ENCODE measurements around the gene OR2J1.
"Not testable (repeated sequence)": the region's sequence is repeated elsewhere in the genome, so short reads cannot be mapped to it uniquely, and the experiment has no call there.

OR2J1 gene

DNA sequence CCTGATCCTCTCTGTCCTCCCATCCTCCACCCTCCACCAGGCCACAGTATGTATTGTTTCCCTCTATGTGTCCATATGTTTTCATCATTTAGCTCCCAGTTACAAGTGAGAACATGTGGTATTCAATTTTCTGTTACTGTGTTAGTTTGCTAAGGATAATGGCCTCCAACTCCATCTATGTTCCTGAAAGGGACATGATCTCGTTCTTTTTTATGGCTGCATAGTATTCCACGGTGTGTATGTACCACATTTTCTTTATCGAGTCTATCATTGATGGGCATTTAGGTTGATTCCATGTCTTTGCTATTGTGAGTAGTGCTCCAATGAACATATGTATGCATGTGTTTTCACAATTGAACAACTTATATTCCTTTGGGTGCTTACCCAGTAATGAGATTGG, 50.2 kb downstream of the OR2J1 start:
- not testable (repeated sequence) for H3K4me3 ChIP-seq (ENCODE audit: low read length in 2 of 2); H3K4ac ChIP-seq (ENCODE audit: low read length); H2BK15ac ChIP-seq (ENCODE audit: low read length); H3K9ac ChIP-seq (ENCODE audit: low read depth, low read length, poor library complexity); H2BK120ac ChIP-seq (ENCODE audit: low read depth, low read length); H3K4me2 ChIP-seq (ENCODE audit: insufficient read depth, low read length, poor library complexity, severe bottlenecking); H3K36me3 ChIP-seq (replicated peaks in 1 of 2; ENCODE audit: control insufficient read depth in 2 of 2, insufficient read depth in 2 of 2, low read length in 2 of 2); H4K8ac ChIP-seq (ENCODE audit: low read depth, low read length); H3K23ac ChIP-seq (ENCODE audit: low read depth, low read length, poor library complexity); H3K14ac ChIP-seq (ENCODE audit: low read length); H3K9me3 ChIP-seq (replicated peaks in 1 of 2; ENCODE audit: control insufficient read depth in 2 of 2, insufficient read depth in 1 of 2, low read depth in 1 of 2, low read length in 2 of 2); H2AFZ ChIP-seq (ENCODE audit: low read length); H2BK12ac ChIP-seq (ENCODE audit: low read length); H3K27me3 ChIP-seq (ENCODE audit: control insufficient read depth in 3 of 3, insufficient read depth in 3 of 3, low read depth in 1 of 3, low read length in 3 of 3); H2AK5ac ChIP-seq (ENCODE audit: low read depth, low read length); H3K18ac ChIP-seq (ENCODE audit: low read length); H3K79me1 ChIP-seq (ENCODE audit: low read depth, low read length); H2BK5ac ChIP-seq (ENCODE audit: low read length); H3K4me1 ChIP-seq (ENCODE audit: control insufficient read depth in 2 of 2, insufficient read depth in 1 of 2, low read depth in 1 of 2, low read length in 2 of 2); H4K91ac ChIP-seq (ENCODE audit: low read depth, low read length, poor library complexity); H3K27ac ChIP-seq (replicated peaks; ENCODE audit: low read length); DNase-seq (ENCODE audit: low spot score)
- WGBS, 2 donors (ENCODE audit: extremely low coverage in 2 of 2, insufficient read length in 2 of 2, insufficient replicate concordance in 1 of 2) = no CpG with 5 or more reads among the region's 3 CpGs

Measured in neuronal stem cell (in vitro differentiated cells).